WERI-Rb-1 (cell line): ENCODE measurements around the gene TBX15.

ENCODE experiments used
- DNase-seq: peaks from one replicate; pipeline ENCODE4 v3.0.0-alpha.2; 2020
- H3K27ac ChIP-seq: fragments of 250-450 bp; sonication (Bioruptor Pico); 2 replicates; pipeline ENCODE4 v1.5.1; 2020; ENCODE audit warnings: mild to moderate bottlenecking, moderate library complexity
- H3K27me3 ChIP-seq: fragments of 250-450 bp; sonication (Bioruptor Pico); 2 replicates; pipeline ENCODE4 v1.5.1; 2021; ENCODE audit warnings: mild to moderate bottlenecking, low read depth, moderate library complexity; ENCODE audit not compliant: insufficient read depth, severe bottlenecking
- H3K36me3 ChIP-seq: fragments of 250-450 bp; sonication (Bioruptor Pico); 2 replicates; pipeline ENCODE4 v1.5.1; 2020; ENCODE audit warnings: mild to moderate bottlenecking, moderate library complexity
- H3K4me3 ChIP-seq: 2 replicates; pipeline ENCODE4 v1.5.1; 2011; ENCODE audit warnings: low read depth, mild to moderate bottlenecking, control low read depth, low read length
- H3K9me3 ChIP-seq: fragments of 250-450 bp; sonication (Bioruptor Pico); 2 replicates; pipeline ENCODE4 v1.5.1; 2021; ENCODE audit warnings: mild to moderate bottlenecking, moderate library complexity; ENCODE audit not compliant: severe bottlenecking
- CTCF ChIP-seq: IDR thresholded peaks from 2 replicates; pipeline ENCODE4 v1.5.1; 2011; ENCODE audit warnings: low read depth, mild to moderate bottlenecking, control low read depth, inconsistent platforms, low read length

TBX15 gene

GRCh38 chr1:118937413-118938072 is 50.6 kb downstream of the TBX15 start:
- TF ChIP-seq CTCF, result no peak
- Histone ChIP-seq H3K4me3 (no peak overlapping the region), H3K27me3 (no peaks in the 10 kb centered on the region), H3K36me3 (no peaks in the 10 kb centered on the region), H3K27ac (no peak overlapping the region), H3K9me3 (no peaks in the 10 kb centered on the region)
- no peak for DNase-seq

DNA sequence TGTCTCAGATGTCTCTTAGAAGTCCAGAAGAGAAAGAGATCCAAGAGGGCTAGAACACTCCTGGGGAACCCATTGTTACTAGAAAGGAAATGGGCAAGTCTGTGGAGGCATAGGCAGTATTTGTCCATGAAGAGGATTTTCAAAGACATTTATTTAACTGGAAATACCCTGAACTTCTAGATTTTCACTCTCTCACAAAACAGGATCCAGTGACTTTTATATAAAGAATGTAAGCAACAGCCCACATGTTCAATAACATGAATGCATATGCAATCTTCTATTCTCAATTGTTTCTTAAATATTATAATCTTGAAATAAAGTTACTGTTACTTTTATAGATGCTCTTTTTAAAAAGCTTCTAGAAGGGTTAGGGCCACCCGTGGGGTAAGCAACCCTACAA is 53.4 kb downstream of the TBX15 start:
- Histone ChIP-seq H3K27me3 (no peaks in the 10 kb centered on the region), H3K36me3 (no peaks in the 10 kb centered on the region), H3K4me3 (no peak overlapping the region), H3K9me3 (no peaks in the 10 kb centered on the region), H3K27ac (no peak overlapping the region)
- DNase-seq, result no peak
- TF ChIP-seq CTCF, result no peak

- TF ChIP-seq CTCF, result no peak
- no peak for DNase-seq
Observed at GRCh38 chr1:118933051-118933781, 54.9 kb downstream of the TBX15 start.

DNA sequence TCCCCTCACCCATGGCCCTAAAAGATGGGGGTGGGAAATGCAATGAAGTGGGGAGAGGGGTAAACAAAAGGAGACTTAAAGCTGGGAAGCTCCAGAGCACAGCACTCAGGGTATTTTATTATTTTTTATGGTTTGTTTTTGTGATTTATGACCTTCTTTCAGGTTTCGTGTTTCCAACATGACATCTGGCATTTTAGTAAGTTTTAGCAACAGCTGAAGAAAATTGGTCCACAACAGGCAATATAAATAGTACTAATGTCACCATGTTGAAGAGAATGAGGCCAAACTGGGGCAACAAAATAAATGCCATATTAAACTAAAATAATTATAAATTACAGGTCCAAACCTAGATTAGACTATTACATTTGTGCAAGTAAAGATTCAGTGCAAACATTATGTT is 56.3 kb downstream of the TBX15 start:
- Histone ChIP-seq H3K4me3 (no peak overlapping the region), H3K36me3 (no peaks in the 10 kb centered on the region), H3K27me3 (no peaks in the 10 kb centered on the region), H3K9me3 (no peaks in the 10 kb centered on the region), H3K27ac (no peak overlapping the region)
- TF ChIP-seq CTCF, result no peak
- no peak for DNase-seq

More at GRCh38 chr1:118933051-118933781, 54.9 kb downstream of the TBX15 start:
- Histone ChIP-seq H3K4me3 (no peak overlapping the region), H3K27ac (no peak overlapping the region), H3K27me3 (no peaks in the 10 kb centered on the region), H3K36me3 (no peaks in the 10 kb centered on the region), H3K9me3 (no peaks in the 10 kb centered on the region)

DNA sequence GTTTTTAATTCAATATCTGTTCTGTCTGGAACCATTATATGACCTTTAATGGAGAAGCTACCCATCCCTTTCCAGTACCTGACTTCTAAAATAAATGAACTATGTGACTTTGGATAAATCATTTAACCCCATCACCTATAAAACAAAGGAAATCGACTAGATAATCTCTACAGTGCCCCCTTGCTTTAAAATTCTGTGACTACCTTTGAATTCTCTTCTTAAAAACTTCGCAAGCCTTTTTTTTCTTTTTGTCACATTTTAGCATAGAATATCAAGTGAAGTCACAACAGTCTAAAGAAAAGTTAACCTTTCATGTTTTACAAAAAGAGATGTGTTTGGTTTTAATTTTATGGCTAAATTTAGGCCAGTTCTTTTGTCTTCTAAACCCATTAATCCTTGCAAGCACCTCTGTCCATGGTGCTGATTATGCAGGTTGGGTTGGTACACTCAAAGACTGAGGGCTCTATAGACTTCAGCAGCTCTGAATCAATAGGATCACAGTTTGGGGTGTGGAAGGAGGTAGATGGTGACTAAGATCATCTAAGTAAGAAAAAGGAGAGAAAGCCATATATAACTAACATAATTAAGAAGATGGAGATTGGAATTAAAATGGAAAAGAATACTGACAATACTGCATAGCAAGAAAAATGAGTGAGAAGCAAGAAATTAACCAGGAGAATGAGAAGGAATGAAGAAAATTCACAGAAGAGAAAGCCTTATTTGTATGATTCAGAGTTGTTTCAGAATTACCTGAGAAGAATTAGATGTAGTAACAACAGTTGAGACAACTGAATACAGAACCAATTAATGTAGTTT is 59.2 kb downstream of the TBX15 start:
- H3K36me3 ChIP-seq, result no peaks in the 10 kb centered on the region
- no peak for TF ChIP-seq CTCF

More for the DNA sequence above, 59.2 kb downstream of the TBX15 start:
- H3K27ac ChIP-seq, result no peak overlapping the region
- no peak overlapping the region for H3K4me3 ChIP-seq
- H3K27me3 ChIP-seq, result no peaks in the 10 kb centered on the region
- H3K9me3 ChIP-seq, result no peaks in the 10 kb centered on the region
- DNase-seq, result no peak
